Measurements from ENCODE around the gene CHST8. TPM values are rescaled to one million over a fixed set of nuclear protein-coding genes. Genes with fewer than 3 reads are reported as not detected.
"Not testable (repeated sequence)": the region's sequence is repeated elsewhere in the genome, so short reads cannot be mapped to it uniquely, and the experiment has no call there.

The CHST8 gene
- total and polyA plus RNA-seq, 4 donors = 0.36 to 1.4 (median 0.96) TPM; not detected in 1

DNA sequence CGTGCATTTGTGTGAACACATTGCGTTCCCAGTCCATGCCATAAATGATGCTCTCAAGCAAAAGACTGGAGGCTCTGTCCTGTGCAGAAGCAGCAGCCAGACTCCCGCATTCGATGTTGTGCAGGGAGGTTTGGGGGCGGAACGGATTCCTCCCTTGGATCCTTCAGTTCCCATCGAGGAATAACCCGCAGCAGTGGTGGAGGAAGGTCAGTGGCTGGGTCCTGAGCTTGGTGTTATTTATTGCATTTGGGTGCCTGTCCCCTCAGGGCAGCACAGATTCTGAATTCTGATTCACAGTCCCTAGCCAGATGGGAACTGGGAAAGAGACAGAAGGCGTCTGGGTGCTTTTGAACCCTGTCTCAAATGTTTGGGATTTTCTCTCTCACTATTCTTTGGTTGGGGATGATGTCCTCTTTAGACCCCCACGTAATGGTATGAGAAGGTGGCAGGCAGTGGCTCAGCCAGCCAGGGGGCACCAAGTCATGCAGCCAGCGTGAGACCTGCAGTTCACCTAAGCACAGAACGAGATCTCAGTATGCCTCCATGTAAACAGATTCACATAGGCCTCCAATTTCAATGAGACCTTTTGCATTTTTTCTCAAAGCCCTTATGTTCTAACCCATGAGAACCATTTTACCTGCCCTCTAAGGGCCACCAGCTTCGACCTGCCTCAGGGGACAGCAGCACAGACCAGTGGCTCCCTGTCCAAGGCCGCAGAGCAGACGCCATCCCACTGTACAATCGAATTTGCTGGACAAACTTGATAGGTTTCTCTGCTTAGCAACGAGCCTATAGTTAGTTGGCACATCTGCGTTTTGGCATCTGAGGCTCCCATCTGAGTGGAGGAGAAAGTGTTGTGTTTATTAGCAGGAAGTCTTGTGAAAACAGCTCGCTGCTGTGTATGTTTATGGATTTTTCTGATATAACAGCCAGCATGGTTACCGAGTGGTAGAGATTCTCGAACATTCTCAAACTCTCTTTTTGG, 192.7 kb downstream of the CHST8 start:
- DNase-seq (peak; percentile 5 to 53), ATAC-seq (ENCODE audit: low FRiP score) (no peak)
- Histone ChIP-seq H3K27ac (ENCODE audit: low read depth in 1 of 2, low read length in 2 of 2) (no peak overlapping the region), H3K27me3 (ENCODE audit: control insufficient read depth in 1 of 2, insufficient read depth in 2 of 2, low read length in 1 of 2) (no peaks in the 10 kb centered on the region), H3K36me3 (ENCODE audit: control insufficient read depth in 1 of 2, insufficient read depth in 2 of 2, low read length in 1 of 2) (no peaks in the 10 kb centered on the region), H3K4me1 (ENCODE audit: control insufficient read depth in 1 of 2, insufficient read depth in 2 of 2, low read length in 2 of 2) (no peaks in the 10 kb centered on the region), H3K4me3 (ENCODE audit: low read length in 2 of 2) (no peak overlapping the region), H3K9me3 (ENCODE audit: control insufficient read depth, low read length) (no peaks in the 10 kb centered on the region)
- intact Hi-C loops (cut with DNase I) = loop anchor here in 1 of 2 donors (10.0 kb wide), 1 partner anchor 690 kb away; no protein-coding TSS in a partner anchor
- WGBS, 2 donors = 79 to 82% methylated on average over 21 of the region's 21 CpGs

DNA sequence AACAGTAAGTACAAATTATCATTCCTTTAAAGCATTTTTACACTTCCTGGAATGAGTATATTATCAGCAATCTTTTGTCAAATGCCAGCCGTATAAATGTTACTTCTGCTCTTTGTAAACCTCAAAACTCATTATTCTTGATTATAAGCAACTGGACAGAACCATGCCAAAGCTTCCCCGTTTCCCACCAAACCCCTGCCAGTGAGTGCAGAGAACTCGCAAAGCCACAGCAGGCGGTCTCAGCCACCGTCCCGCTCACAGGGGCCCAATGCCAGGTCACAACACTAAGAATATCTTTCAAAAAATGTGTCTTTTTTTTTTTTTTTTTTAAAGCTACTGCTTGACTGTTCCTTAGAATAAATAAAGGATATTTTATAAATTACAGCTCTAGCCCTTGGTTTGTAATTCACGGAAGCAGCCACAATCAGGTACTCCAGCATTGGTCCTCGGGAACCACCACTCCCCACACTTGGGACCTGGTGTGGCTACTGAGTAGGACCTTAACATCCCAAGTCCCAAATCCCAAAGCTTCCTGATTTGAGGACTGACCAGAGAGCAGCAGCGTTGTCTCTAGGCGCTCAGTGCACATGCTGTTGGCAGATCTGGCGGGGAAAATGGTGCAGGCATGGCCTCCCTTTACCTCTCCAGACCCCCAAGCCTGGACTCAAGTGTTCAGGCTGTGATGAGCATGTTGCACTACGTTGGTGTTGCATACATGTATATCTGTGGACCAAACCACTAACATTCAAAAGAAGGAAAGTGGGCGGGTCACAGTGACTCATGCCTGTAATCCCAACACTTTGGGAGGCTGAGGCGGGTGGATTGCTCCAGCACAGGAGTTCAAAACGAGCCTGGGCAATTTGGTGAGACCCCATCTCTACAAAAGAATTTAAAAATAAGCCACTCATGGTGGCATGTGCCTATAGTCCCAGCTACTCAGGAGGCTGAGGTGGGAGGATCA, 193.9 kb downstream of the CHST8 start:
- DNase-seq (peak in 1 of 2 donors; percentile 63), ATAC-seq (ENCODE audit: low FRiP score) (no peak)
- no peak overlapping the region for H3K27ac ChIP-seq (ENCODE audit: low read depth in 1 of 2, low read length in 2 of 2)
- WGBS, 2 donors = 54 to 58% methylated on average over 15 of the region's 15 CpGs
- no peaks in the 10 kb centered on the region for H3K36me3 ChIP-seq (ENCODE audit: control insufficient read depth in 1 of 2, insufficient read depth in 2 of 2, low read length in 1 of 2)
- H3K4me1 ChIP-seq (ENCODE audit: control insufficient read depth in 1 of 2, insufficient read depth in 2 of 2, low read length in 2 of 2) = no peaks in the 10 kb centered on the region
- no peak overlapping the region for H3K4me3 ChIP-seq (ENCODE audit: low read length in 2 of 2)
- no peaks in the 10 kb centered on the region for H3K9me3 ChIP-seq (ENCODE audit: control insufficient read depth, low read length)
- no peaks in the 10 kb centered on the region for H3K27me3 ChIP-seq (ENCODE audit: control insufficient read depth in 1 of 2, insufficient read depth in 2 of 2, low read length in 1 of 2)
- intact Hi-C loops (cut with DNase I) = loop anchor here in 1 of 2 donors (10.0 kb wide), 1 partner anchor 689 kb away; no protein-coding TSS in a partner anchor

DNA sequence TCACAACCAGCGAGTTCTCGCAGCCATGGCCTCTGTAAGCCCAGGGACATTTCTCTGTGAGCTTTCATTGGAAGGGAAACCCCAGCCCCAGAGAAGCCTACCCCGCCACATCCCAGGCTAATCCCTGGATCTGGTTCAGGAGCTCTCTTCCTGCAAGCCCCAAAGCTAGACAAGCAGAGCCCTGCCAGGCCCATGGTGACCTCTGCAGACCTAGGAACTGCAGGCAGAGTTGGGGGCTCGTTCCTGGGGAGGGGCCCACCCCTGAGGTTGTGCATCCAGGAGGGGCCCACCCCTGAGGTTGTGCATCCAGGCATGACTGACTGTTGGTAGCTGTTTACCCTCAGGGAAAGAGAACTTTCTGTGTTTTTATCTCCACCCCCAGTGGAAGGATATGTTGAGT, 196.7 kb downstream of the CHST8 start:
- WGBS, 2 donors = 83 to 92% methylated on average over 4 of the region's 4 CpGs
- H3K4me1 ChIP-seq (ENCODE audit: control insufficient read depth in 1 of 2, insufficient read depth in 2 of 2, low read length in 2 of 2) = no peaks in the 10 kb centered on the region
- H3K27me3 ChIP-seq (ENCODE audit: control insufficient read depth in 1 of 2, insufficient read depth in 2 of 2, low read length in 1 of 2) = no peaks in the 10 kb centered on the region
- H3K9me3 ChIP-seq (ENCODE audit: control insufficient read depth, low read length) = peaks cover 2% of the 10 kb centered on the region
- no peak overlapping the region for H3K4me3 ChIP-seq (ENCODE audit: low read length in 2 of 2)
- no peaks in the 10 kb centered on the region for H3K36me3 ChIP-seq (ENCODE audit: control insufficient read depth in 1 of 2, insufficient read depth in 2 of 2, low read length in 1 of 2)
- H3K27ac ChIP-seq (ENCODE audit: low read depth in 1 of 2, low read length in 2 of 2) = no peak overlapping the region
- intact Hi-C loops (cut with DNase I) = loop anchor here in 1 of 2 donors (10.0 kb wide), 1 partner anchor 686 kb away; no protein-coding TSS in a partner anchor
- ATAC-seq (ENCODE audit: low FRiP score) (no peak), DNase-seq (peak in 1 of 2 donors; percentile 26)

DNA sequence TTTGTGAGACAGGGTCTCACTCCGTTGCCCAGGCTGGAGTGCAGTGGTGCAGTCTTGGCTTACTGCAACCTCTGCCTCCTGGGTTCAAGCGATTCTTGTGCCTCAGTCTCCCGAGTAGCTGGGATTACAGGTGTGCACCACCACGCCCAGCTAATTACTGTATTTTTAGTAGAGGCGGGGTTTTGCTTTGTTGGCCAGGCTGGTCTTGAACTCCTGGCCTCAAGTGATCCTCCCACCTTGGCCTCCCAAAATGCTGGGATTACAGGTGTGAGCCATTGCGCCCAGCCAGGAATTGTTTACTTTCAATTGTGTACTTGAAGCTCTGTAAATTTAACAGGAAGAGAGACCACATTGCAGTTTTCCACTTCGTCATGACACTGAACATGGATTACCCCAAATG, 197.3 kb downstream of the CHST8 start:
- H3K27ac ChIP-seq (ENCODE audit: low read depth in 1 of 2, low read length in 2 of 2); DNase-seq; ATAC-seq (ENCODE audit: low FRiP score); H3K4me1 ChIP-seq (ENCODE audit: control insufficient read depth in 1 of 2, insufficient read depth in 2 of 2, low read length in 2 of 2); H3K36me3 ChIP-seq (ENCODE audit: control insufficient read depth in 1 of 2, insufficient read depth in 2 of 2, low read length in 1 of 2); H3K27me3 ChIP-seq (ENCODE audit: control insufficient read depth in 1 of 2, insufficient read depth in 2 of 2, low read length in 1 of 2); H3K9me3 ChIP-seq (ENCODE audit: control insufficient read depth, low read length); H3K4me3 ChIP-seq (ENCODE audit: low read length in 2 of 2): not testable (repeated sequence)
- 95 to 96% methylated on average over 7 of the region's 7 CpGs for WGBS, 2 donors
- intact Hi-C loops (cut with DNase I) = loop anchor here in 1 of 2 donors (10.0 kb wide), 1 partner anchor 686 kb away; no protein-coding TSS in a partner anchor

DNA sequence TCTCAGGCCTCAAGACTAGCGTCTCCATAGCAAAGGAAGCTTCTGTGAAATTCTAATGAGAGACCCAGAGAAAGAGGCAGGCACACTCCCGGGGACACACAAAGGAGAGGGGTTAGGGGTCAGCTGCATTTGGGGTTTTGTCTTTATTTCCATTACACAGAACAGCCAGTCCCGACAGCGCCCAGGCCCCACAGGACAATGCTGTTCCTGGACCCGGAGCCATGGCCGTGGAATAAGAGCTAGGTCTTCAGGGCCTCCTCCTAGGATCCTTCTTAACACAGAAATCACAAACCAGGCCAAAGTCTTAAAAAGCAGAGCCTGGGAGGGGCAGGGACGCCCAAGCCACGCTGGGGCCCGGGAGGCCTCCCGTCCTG, 197.7 kb downstream of the CHST8 start:
- no peak overlapping the region for H3K27ac ChIP-seq (ENCODE audit: low read depth in 1 of 2, low read length in 2 of 2)
- ATAC-seq (ENCODE audit: low FRiP score) = no peak
- WGBS, 2 donors = 51 to 54% methylated on average over 10 of the region's 10 CpGs
- no peak for DNase-seq
- no peaks in the 10 kb centered on the region for H3K27me3 ChIP-seq (ENCODE audit: control insufficient read depth in 1 of 2, insufficient read depth in 2 of 2, low read length in 1 of 2)
- no peaks in the 10 kb centered on the region for H3K4me1 ChIP-seq (ENCODE audit: control insufficient read depth in 1 of 2, insufficient read depth in 2 of 2, low read length in 2 of 2)
- no peak overlapping the region for H3K4me3 ChIP-seq (ENCODE audit: low read length in 2 of 2)
- intact Hi-C loops (cut with DNase I) = loop anchor here in 1 of 2 donors (10.0 kb wide), 1 partner anchor 685 kb away; no protein-coding TSS in a partner anchor
- H3K9me3 ChIP-seq (ENCODE audit: control insufficient read depth, low read length) = peaks cover 2% of the 10 kb centered on the region
- no peaks in the 10 kb centered on the region for H3K36me3 ChIP-seq (ENCODE audit: control insufficient read depth in 1 of 2, insufficient read depth in 2 of 2, low read length in 1 of 2)

DNA sequence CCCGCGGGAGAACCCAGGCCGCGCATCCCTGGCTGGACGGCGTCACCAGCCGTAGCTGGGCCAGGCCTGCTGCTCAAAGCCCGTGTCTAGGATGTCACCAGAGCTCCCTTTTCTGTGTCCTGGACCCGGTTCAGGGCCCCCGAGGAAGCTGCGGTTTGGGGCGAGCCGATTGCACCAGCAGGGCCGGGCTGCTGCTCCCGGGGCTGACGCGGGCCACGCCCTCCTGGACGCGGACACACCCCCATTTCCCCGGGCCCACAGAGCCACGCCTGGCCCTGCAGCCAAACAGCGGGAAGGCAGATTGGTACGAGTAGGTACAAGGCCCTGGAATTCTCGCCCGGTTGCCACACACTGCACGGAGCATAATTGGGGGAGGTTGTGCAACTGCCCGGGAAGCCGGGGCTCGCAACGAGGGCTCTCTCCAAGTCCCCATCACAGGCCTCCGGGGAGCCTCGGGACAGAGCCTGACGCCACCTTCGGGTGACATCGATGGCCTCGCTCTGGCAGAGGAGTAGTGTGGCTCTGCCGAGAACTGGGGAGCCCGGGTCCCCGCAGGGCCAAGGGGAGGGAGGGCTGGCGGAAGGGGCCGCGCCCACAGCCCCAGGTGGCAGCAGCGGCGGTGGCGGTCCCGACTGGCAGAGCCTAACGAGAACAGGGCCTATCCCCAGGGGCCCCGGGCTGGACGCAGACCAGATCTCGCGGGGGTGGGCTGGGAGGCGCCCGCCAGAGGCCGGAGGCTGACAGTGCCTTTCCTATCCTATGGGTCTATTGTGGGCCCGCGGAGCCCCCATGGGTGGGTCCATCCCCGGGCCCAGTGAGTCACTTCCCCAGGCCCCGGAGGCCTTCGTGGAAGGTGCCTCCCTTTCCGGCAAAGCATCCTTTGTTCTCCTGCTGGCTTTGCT, 198.4 kb downstream of the CHST8 start:
- intact Hi-C loops (cut with DNase I) = loop anchor here in 1 of 2 donors (10.0 kb wide), 1 partner anchor 685 kb away; no protein-coding TSS in a partner anchor
- 3 to 4% methylated on average over 45 to 61 of the region's 61 CpGs for WGBS, 2 donors

DNA sequence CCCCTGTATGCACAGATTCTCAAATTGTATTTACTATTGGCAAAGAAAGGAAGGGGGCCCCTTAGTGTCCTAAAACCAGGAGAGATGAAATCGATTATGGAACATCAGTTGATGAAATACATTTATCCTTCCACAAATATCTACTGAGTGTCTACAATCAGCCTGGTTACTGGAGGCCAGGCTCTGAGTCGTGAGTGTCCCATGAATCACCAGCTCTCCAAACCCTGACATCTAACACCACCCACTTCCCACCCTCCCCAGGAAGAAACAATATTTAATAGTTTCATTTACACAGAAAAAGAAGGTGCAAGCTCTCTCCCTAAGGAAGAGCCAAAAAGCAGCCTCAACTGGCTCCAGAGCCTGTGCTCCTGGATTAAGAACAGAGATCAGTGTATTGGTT, 200.1 kb downstream of the CHST8 start:
- H3K4me3 ChIP-seq (ENCODE audit: low read length in 2 of 2) = no peak overlapping the region
- intact Hi-C loops (cut with DNase I) = no loop called here
- peaks cover 2% of the 10 kb centered on the region for H3K9me3 ChIP-seq (ENCODE audit: control insufficient read depth, low read length)
- H3K27me3 ChIP-seq (ENCODE audit: control insufficient read depth in 1 of 2, insufficient read depth in 2 of 2, low read length in 1 of 2) = no peaks in the 10 kb centered on the region
- no peaks in the 10 kb centered on the region for H3K36me3 ChIP-seq (ENCODE audit: control insufficient read depth in 1 of 2, insufficient read depth in 2 of 2, low read length in 1 of 2)
- 69 to 83% methylated on average over 2 of the region's 2 CpGs for WGBS, 2 donors
- no peak overlapping the region for H3K27ac ChIP-seq (ENCODE audit: low read depth in 1 of 2, low read length in 2 of 2)
- DNase-seq (no peak), ATAC-seq (ENCODE audit: low FRiP score) (no peak)
- no peaks in the 10 kb centered on the region for H3K4me1 ChIP-seq (ENCODE audit: control insufficient read depth in 1 of 2, insufficient read depth in 2 of 2, low read length in 2 of 2)

More for the DNA sequence above, 198.4 kb downstream of the CHST8 start:
- ATAC-seq (ENCODE audit: low FRiP score) (peak; percentile 85), DNase-seq (peak; percentile 92 to 93)
- Histone ChIP-seq H3K4me3 (ENCODE audit: low read length in 2 of 2) (peak overlapping the region in 1 of 2 donors; percentile 27), H3K9me3 (ENCODE audit: control insufficient read depth, low read length) (peaks cover 2% of the 10 kb centered on the region), H3K36me3 (ENCODE audit: control insufficient read depth in 1 of 2, insufficient read depth in 2 of 2, low read length in 1 of 2) (no peaks in the 10 kb centered on the region), H3K4me1 (ENCODE audit: control insufficient read depth in 1 of 2, insufficient read depth in 2 of 2, low read length in 2 of 2) (no peaks in the 10 kb centered on the region), H3K27me3 (ENCODE audit: control insufficient read depth in 1 of 2, insufficient read depth in 2 of 2, low read length in 1 of 2) (no peaks in the 10 kb centered on the region), H3K27ac (ENCODE audit: low read depth in 1 of 2, low read length in 2 of 2) (no peak overlapping the region)
